CMK (cell line): Measurements from ENCODE around the gene RPL27A.

Experiments used
- DNase-seq: peaks from one replicate; pipeline ENCODE4 v3.0.0-alpha.2; 2010; ENCODE audit warnings: low read depth

The RPL27A gene

DNA sequence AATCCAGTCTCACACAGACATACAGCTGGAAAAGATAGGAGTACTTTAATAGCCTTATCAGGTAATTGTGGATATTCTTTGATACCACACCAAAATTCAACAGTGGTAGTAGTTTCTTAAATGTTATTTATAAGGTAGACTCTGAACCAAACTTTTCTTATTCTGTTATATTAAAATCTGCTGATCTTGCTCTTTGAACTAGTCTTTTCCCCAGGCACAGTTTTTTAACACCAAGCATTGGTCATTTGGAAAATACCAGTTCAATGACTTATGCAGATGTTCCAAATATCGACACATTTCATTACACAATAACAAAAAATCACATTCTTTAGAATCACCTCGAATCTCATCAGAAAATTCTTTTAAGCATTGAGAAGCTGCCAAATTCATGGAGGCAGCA, 7.7 kb upstream of the RPL27A start:
- no peak for DNase-seq

- DNase-seq: no peak
Measured at GRCh38 chr11:8676458-8676857, 6.1 kb upstream of the RPL27A start.

DNA sequence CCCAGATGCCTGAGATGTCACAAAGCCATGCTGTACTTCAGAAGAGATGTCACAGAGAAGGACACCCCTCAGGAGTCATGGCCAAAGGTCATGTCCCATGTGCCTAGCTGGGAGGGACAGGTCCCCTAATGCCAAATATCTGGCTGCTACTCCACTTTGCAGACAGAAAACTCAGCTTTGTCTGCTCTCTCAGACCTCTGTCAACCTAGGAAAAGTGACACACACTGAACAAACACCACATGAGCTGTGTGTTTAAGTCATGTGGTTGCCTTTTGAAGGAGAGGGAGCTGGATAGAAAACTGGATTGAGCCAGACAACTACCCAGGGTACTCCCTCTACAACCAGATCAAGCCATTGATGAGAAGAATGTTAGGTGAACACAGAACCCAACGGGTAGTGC, 3.6 kb upstream of the RPL27A start:
- no peak for DNase-seq

DNA sequence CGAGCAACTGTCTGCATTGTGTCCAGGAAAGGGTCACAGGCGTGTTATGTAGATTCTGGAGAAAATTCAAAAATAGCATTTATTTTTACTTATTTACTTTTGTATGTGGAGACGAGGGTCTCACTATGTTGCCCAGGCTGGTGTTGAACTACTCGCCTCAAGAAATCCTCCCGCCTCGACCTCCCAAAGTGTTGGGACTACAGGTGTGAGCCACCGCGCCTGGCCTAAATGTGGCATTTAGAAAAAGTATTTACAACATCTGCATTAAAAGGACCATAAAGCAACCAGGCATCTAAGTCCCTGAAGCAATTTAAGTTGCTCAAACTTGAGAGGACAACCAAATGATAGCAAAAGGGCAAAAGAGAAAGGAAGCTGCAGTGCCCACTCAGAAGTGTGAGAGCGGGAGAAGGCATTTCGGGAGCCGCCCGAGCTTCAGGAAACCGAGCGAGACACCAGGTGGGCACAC, 722 bp upstream of the RPL27A start:
- DNase-seq: no peak

DNA sequence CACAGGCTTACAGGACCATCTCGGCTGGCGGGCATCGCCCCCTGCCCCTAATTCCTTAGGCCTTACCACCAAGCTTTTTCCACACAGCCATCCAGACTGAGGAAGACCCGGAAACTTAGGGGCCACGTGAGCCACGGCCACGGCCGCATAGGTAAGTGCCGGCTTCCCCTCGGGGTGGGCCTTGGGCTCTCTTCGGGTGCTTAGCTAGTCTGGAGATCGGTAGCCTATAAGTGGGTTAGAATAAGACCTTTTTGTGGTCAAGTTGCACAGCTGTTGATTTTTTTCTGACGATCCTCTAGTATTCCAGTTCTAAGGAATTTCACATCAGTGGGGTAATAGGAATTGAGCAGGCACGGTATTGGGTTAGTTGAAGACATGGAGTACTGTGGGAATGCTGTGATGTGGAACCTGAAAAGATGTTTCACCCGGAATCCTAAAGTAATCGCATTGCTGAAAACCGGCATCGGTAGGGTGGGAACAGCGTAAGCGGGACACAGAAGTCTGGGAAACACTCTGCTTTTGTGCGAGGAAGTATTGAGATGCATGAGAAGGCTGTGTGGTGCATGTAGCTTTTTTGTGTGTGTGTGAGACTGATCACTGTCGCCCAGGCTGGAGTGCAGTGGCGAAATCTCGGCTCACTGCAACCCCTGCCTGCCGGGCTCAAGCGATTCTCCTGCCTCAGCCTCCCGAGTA, 669 bp downstream of the RPL27A start:
- no peak for DNase-seq

DNA sequence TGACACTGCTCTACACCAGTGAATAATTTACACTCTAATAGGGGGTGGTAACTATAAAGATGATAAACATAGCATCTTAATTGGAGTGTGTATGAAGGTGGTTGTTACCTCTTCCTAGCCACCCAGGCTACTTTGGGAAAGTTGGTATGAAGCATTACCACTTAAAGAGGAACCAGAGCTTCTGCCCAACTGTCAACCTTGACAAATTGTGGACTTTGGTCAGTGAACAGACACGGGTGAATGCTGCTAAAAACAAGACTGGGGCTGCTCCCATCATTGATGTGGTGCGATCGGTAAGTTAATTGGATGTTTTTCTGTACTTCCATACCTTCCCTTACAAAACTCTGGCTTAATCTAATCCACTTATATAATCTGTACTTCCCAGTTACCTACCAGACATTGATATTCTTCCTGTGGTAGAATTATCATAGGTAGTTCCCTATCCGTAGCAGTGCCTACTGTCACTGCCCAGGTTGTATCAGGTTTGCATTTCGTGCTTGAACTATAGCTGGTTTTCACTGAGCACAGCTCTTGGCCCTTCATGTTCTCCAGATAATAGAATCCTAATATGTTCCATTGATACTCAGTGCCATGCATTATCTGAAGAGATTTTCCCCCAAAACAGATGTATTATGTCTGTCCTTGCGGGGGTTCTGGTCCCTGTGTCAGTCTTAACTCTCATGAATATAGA, 2.2 kb downstream of the RPL27A start:
- DNase-seq: no peak

GRCh38 chr11:8685306-8685705, 2.7 kb downstream of the RPL27A start:
- no peak for DNase-seq

GRCh38 chr11:8685820-8686219, 3.2 kb downstream of the RPL27A start:
- no peak for DNase-seq

- DNase-seq: no peak
Measured at GRCh38 chr11:8686325-8686724, 3.7 kb downstream of the RPL27A start.

DNA sequence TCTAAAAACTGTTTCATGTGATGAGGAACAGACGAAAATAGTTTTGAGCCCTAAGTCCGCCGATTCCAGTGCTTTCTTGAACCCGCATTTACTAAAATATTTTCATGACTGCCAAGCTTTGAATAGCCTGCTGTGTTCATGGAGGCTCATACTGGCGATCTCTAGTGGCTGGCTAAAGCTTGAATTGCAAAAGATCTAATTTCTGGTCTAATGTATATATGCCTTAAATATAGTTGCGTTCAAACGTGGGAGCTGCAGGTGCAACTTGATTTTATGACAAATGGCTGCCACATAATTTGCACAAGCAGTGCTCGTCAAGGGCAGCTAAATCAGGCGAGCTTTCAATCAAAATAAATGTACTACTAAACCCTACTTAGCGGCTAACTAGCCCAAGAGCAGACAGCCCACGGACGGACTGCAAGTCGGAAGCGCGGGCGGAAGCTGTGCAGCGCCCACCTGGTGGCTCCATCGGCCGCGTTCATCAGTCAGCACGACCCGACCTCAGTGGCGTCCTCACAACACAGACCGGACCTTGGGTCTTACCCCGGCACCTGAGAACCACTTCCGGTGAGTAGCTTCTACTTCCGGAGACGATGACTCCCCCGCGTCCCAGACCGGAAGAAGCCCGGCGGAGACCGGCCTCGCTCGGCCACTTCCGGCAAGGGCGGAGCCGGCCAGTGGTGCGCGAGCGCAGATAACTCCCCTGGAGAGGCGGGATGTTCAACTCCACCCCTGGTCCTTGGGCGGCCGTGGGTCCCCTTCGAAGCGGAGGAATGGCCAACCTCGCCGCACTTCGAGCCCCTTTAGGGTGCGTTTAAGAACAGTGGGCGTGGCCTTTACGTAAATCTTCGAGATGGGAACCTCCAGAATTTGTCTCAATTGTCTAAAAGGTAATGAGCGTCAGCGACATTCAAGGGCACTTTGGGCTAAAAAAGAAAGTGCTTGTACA, 6.1 kb downstream of the RPL27A start:
- DNase-seq: peak; percentile 93

DNA sequence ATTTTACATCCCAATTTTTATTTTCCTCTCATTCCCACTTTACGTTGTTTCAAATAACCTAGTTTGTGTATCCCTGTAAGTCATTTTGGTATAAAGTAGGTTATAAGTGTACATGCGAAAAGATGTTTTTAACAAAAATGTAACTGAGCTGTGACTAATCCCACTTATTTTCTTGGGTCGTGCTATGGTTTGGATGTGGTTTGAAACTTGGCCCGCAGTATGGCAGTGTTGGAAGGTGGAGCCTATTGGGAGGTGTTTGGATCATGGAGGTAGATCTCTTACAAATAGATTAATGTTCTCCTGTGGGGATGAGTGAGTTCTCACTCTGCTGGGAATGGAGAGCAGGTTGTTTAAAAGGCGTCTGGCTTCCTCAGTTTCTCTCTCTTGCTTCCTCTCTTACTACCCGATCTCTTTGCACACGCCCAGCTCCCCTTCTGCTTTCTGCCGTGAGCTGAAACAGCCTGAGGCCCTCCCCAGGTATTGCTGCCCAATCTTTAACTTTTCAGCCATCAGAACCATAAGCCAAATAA, 7.2 kb downstream of the RPL27A start:
- DNase-seq: no peak

- DNase-seq: no peak
Measured at GRCh38 chr11:8690374-8691342, 8.1 kb downstream of the RPL27A start.

DNA sequence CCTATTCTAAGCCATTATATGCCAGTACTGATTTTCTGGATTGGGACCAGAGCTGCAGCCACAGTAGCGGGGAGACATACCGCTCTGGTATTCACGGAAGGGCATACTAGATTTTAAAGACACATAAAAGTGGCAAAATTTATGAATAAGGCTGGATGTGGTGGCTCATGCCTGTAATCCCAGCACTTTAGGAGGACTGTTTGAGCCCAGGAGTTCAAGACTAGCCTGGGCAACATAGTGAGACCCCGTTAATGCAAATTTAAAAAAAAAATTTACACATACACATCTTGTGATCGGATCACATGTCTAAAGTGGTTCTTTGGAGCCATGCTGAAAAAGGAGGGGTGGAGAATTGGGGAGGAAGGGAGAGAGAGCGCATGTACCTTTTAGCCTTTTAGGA, 9.0 kb downstream of the RPL27A start:
- DNase-seq: no peak

DNA sequence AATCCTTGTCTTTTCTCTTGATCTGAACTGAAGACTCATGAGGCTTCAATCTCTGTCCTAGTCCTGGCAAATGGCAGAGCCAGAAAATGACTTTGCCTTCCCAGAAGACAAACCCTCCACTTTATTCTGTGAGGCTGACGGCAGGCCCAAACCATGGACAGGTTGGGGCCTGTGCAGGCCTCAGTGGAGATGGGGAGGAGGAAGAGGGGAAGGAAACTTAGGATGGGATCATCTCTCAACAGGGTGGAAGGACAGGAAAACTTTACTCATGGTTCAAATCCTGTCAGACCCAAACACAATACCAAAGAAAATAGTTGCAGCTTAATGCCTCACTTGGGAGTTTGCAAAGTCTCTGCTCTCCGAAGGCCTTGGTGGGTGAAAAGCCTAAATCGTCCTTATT, 9.8 kb downstream of the RPL27A start:
- no peak for DNase-seq

DNA sequence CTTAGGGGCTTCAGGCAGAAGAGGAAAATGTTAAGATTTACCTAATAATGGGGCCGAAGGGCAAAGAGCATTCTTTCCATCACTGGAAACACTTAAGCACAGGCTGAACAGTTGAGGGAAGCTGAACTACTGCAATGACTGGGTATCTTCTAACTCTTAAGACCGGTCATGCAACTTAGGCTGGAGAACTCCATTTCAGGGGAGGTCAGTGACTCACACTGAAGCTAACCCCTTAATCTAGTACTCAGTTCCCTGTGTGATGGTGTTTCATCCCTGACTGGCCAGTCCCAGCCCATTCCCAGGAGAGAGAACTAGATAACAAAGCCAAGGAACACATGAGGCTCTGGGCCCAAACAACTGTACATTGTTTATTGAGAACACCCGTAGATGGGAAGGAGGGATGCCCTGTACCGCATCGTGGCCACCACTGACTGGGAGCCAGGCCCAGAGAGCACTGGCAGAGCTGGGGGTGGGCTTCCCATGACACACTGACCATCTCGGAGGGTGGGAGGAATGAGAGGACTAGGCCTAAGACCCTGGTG, 10.5 kb downstream of the RPL27A start:
- DNase-seq: no peak

DNA sequence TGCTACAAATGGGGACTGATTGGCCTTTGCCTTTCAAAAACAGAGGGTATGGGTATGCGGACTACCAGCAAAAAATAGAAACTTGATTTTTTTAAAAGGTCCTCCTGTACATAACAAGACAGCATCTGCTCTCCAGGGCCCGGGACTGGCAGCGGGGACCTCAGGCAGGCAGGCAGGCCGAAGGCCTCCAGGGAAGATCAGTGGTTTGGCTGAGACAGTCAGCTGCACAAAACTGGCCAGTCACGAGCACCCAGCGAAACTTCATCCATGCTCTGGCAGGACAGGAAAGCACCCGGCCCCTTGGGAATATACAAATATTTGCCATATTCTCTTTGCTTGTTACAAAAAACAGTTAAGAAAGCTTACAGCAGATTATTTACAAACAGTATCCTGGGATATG, 11.0 kb downstream of the RPL27A start:
- DNase-seq: no peak

DNA sequence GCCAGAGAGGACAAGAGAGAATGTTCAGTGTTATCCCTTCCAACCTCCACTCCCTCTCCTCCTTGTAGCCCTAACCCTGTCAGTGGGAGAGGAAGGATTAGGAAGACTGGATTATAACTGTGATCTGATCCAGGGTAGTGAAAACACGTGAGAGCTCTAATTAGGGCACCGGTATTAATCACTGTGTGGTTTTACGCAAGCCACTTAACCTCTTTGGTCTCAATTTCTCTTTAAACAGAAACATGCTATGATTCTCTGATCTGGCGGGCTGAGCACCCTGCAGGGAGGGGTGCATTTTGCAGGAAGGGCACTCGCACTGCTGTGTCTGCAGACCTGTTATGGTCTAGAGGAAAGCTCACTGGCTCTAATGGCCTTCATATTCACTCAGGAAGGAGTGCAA, 11.5 kb downstream of the RPL27A start:
- no peak for DNase-seq

GRCh38 chr11:8697054-8697453, 14.5 kb downstream of the RPL27A start:
- no peak for DNase-seq

GRCh38 chr11:8698379-8698851, 15.8 kb downstream of the RPL27A start:
- DNase-seq: no peak

DNA sequence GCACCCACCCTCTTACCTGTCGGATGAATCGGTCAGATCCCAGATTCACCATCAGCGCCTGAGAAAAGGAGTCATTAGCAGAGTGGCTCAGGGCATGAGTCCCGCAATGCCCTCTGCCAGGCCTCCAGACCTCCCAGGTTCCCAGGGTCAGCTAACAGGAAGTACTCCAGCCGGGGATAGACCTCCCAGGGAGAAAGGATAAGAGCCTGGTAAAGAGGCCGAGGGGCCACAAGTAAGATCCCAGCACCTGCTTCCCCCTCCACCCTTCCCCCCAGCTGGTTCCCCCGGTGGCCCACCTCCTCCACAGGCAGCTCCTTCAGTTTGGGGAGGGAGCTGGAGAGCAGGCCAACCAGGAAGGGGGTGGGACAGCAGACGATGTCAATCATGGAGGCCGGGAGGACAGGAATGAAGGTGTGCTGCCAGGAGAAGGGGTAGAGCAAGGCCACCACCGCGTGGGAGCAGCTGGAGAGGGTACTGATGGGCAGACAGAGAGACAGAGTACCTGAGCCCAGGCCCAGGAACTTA, 16.4 kb downstream of the RPL27A start:
- DNase-seq: no peak

DNA sequence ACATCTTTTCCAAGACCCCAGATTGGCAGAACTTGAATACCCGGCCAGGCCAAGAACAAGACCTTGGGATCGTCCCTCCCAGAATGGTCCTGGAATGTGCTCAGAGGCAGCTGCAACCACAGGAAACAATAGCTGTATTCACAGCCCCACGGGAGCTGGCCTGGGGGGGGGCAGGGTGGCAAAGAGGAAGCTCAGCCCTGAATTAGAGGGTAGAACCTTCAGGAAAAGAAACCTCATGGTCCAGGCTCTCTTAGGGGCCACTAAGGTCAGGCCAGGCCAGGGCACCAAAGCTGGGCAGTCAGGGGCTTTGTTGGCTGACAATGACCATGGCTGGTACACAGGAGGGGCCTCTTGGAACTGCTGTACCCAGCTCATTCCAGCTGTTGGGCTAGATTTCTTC, 17.3 kb downstream of the RPL27A start:
- no peak for DNase-seq
